H9 (cell line): ENCODE data around the gene POU2F1. TPM values are rescaled to one million over a fixed set of nuclear protein-coding genes. Genes with fewer than 3 reads are reported as not detected.

Source experiments
- DNase-seq: peaks from one replicate; pipeline ENCODE4 v3.0.0-alpha.2; 2017
- H2AFZ ChIP-seq: one replicate; pipeline ENCODE4 v1.6.1; 2013; ENCODE audit warnings: mild to moderate bottlenecking, low read length, control low read depth, moderate library complexity
- H2AK5ac ChIP-seq: 2 replicates; pipeline ENCODE4 v1.6.1; 2013; ENCODE audit warnings: low read length, control low read depth, mixed read lengths; ENCODE audit not compliant: insufficient read length
- H2BK120ac ChIP-seq: one replicate; pipeline ENCODE4 v1.6.1; 2013; ENCODE audit warnings: low read depth, mild to moderate bottlenecking, low read length, control low read depth, inconsistent platforms; ENCODE audit not compliant: poor library complexity, severe bottlenecking
- H2BK12ac ChIP-seq: 2 replicates; pipeline ENCODE4 v1.6.1; 2013; ENCODE audit warnings: low read length, control low read depth, mixed read lengths, low read depth; ENCODE audit not compliant: insufficient read length
- H2BK15ac ChIP-seq: 2 replicates; pipeline ENCODE4 v1.6.1; 2013; ENCODE audit warnings: low read depth, low read length, control low read depth
- H2BK20ac ChIP-seq: one replicate; pipeline ENCODE4 v1.6.1; 2013; ENCODE audit warnings: low read depth, mild to moderate bottlenecking, low read length, control low read depth, inconsistent platforms; ENCODE audit not compliant: poor library complexity, severe bottlenecking
- H2BK5ac ChIP-seq: 2 replicates; pipeline ENCODE4 v1.6.1; 2013; ENCODE audit warnings: low read length, control low read depth, mixed read lengths; ENCODE audit not compliant: insufficient read length
- H3K14ac ChIP-seq: 2 replicates; pipeline ENCODE4 v1.6.1; 2013; ENCODE audit warnings: low read length, control low read depth; ENCODE audit not compliant: insufficient read depth
- H3K18ac ChIP-seq: 2 replicates; pipeline ENCODE4 v1.6.1; 2013; ENCODE audit warnings: low read depth, mild to moderate bottlenecking, mixed read lengths, low read length, control low read depth; ENCODE audit not compliant: insufficient read length
- H3K23ac ChIP-seq: 2 replicates; pipeline ENCODE4 v1.6.1; 2013; ENCODE audit warnings: low read length, control low read depth, mixed read lengths, low read depth; ENCODE audit not compliant: insufficient read length
- H3K23me2 ChIP-seq: 2 replicates; pipeline ENCODE4 v1.6.1; 2013; ENCODE audit warnings: low read depth, mild to moderate bottlenecking, mixed read lengths, low read length, control low read depth; ENCODE audit not compliant: insufficient read length, poor library complexity, severe bottlenecking
- H3K27ac ChIP-seq: 2 replicates; pipeline ENCODE4 v1.5.1; 2013; ENCODE audit warnings: low read length, control low read depth, mixed read lengths, low read depth; ENCODE audit not compliant: insufficient read length
- H3K27me3 ChIP-seq: 2 replicates; pipeline ENCODE4 v1.6.1; 2013; ENCODE audit warnings: low read length, control low read depth, inconsistent platforms; ENCODE audit not compliant: insufficient read depth
- H3K4ac ChIP-seq: 2 replicates; pipeline ENCODE4 v1.6.1; 2013; ENCODE audit warnings: low read depth, mild to moderate bottlenecking, control low read depth, inconsistent platforms, low read length, moderate library complexity
- H3K4me1 ChIP-seq: 2 replicates; pipeline ENCODE4 v1.6.1; 2013; ENCODE audit warnings: low read length, control low read depth, inconsistent platforms; ENCODE audit not compliant: insufficient read depth
- H3K4me2 ChIP-seq: 2 replicates; pipeline ENCODE4 v1.6.1; 2013; ENCODE audit warnings: low read length, control low read depth, mixed read lengths; ENCODE audit not compliant: insufficient read length, insufficient read depth
- H3K56ac ChIP-seq: 2 replicates; pipeline ENCODE4 v1.6.1; 2013; ENCODE audit warnings: low read depth, mild to moderate bottlenecking, mixed read lengths, low read length, control low read depth; ENCODE audit not compliant: insufficient read length
- H3K79me1 ChIP-seq: 2 replicates; pipeline ENCODE4 v1.6.1; 2013; ENCODE audit warnings: low read depth, mild to moderate bottlenecking, moderate library complexity, low read length, control low read depth, inconsistent platforms; ENCODE audit not compliant: insufficient read depth, poor library complexity, severe bottlenecking
- H3K79me2 ChIP-seq: 2 replicates; pipeline ENCODE4 v1.6.1; 2013; ENCODE audit warnings: low read length, control low read depth, inconsistent platforms; ENCODE audit not compliant: insufficient read depth
- H3K9ac ChIP-seq: 2 replicates; pipeline ENCODE4 v1.6.1; 2013; ENCODE audit warnings: low read length, control low read depth, mixed read lengths; ENCODE audit not compliant: insufficient read length; ENCODE audit errors: extremely low read depth
- H3K9me3 ChIP-seq: one replicate; pipeline ENCODE4 v1.6.1; 2013; ENCODE audit warnings: low read depth, low read length, inconsistent platforms; ENCODE audit not compliant: control insufficient read depth
- H3T11ph ChIP-seq: one replicate; pipeline ENCODE4 v1.6.1; 2013; ENCODE audit warnings: mild to moderate bottlenecking, low read length, control low read depth, inconsistent platforms
- H4K20me1 ChIP-seq: one replicate; pipeline ENCODE4 v1.6.1; 2013; ENCODE audit not compliant: control insufficient read depth, insufficient read length, insufficient read depth
- H4K5ac ChIP-seq: 2 replicates; pipeline ENCODE4 v1.6.1; 2013; ENCODE audit warnings: low read depth, mild to moderate bottlenecking, mixed read lengths, low read length, control low read depth; ENCODE audit not compliant: insufficient read length
- H4K8ac ChIP-seq: replicated peaks from 2 replicates; pipeline ENCODE4 v1.6.1; 2013; ENCODE audit warnings: low read length, control low read depth, mixed read lengths, low read depth; ENCODE audit not compliant: insufficient read length
- H4K91ac ChIP-seq: 2 replicates; pipeline ENCODE4 v1.6.1; 2013; ENCODE audit warnings: low read depth, mild to moderate bottlenecking, moderate library complexity, mixed read lengths, low read length, control low read depth; ENCODE audit not compliant: insufficient read length
- H3K27ac Mint-ChIP-seq, 3 experiments: 2 replicates in 2 of 3; 3 replicates in 1 of 3; pipeline ENCODE4 v1.8.0; 2020 to 2021; ENCODE audit warnings: mixed read lengths in 3 of 3, mild to moderate bottlenecking in 1 of 3, moderate library complexity in 1 of 3
- H3K27me3 Mint-ChIP-seq: 2 replicates; pipeline ENCODE4 v1.8.0; 2021; ENCODE audit warnings: low read depth, mild to moderate bottlenecking, moderate library complexity, mixed read lengths
- H3K36me3 Mint-ChIP-seq, 3 experiments: 2 replicates in 2 of 3; 3 replicates in 1 of 3; pipeline ENCODE4 v1.8.0; 2020 to 2021; ENCODE audit warnings: low read depth in 3 of 3, mixed read lengths in 3 of 3; ENCODE audit not compliant: insufficient read depth in 1 of 3
- H3K4me1 Mint-ChIP-seq, 2 experiments: 2 replicates each; pipeline ENCODE4 v1.8.0; 2020; ENCODE audit warnings: mixed read lengths in 2 of 2
- H3K4me3 Mint-ChIP-seq, 2 experiments: 2 replicates in 1 of 2; 3 replicates in 1 of 2; pipeline ENCODE4 v1.8.0; 2020 to 2021; ENCODE audit warnings: mild to moderate bottlenecking in 2 of 2, mixed read lengths in 2 of 2, moderate library complexity in 1 of 2
- H3K9me3 Mint-ChIP-seq, 2 experiments: 2 replicates in 1 of 2; 3 replicates in 1 of 2; pipeline ENCODE4 v1.8.0; 2020; ENCODE audit warnings: mild to moderate bottlenecking in 2 of 2, mixed read lengths in 2 of 2, moderate library complexity in 1 of 2
- CTCF ChIP-seq: fragments of 200-600 bp; sonication (generic); conservative IDR thresholded peaks from 3 replicates; pipeline ENCODE4 v1.8.0; 2021; ENCODE audit warnings: antibody characterized with exemption, mild to moderate bottlenecking
- WGBS: extraction: QIAGEN DNeasy Blood & Tissue Kit; methylation state at CpG from one replicate; pipeline ENCODE4 v1.1.7; 2013; ENCODE audit warnings: missing lambda C conversion rate, low lambda C conversion rate, mixed read lengths; ENCODE audit not compliant: insufficient read length; ENCODE audit errors: extremely low coverage; 5-methylcytosine and 5-hydroxymethylcytosine counted together
- total RNA-seq: library from RNA; stranded (reverse); gene quantifications from 2 replicates; pipeline ENCODE4 v1.2.1, GENCODE V29; 2021

POU2F1 gene
- total RNA-seq, 1 experiment from 2014 or later: 62.5 TPM

- Histone ChIP-seq H3K4me1 (no peaks in the 10 kb centered on the region), H3K56ac (no peak overlapping the region), H3K9ac (no peak overlapping the region), H3K9me3 (no peaks in the 10 kb centered on the region), H4K8ac (no peak overlapping the region), H2BK12ac (no peak overlapping the region), H3K79me1 (peaks cover 9% of the 10 kb centered on the region), H4K91ac (no peak overlapping the region), H2BK20ac (no peak overlapping the region), H2AFZ (no peak overlapping the region), H3K23ac (no peak overlapping the region), H4K20me1 (no peaks in the 10 kb centered on the region), H4K5ac (no peak overlapping the region), H3K4ac (no peak overlapping the region), H3T11ph (no peak overlapping the region), H2BK5ac (no peak overlapping the region), H2BK120ac (no peak overlapping the region), H3K27me3 (no peaks in the 10 kb centered on the region), H3K79me2 (peaks cover 10% of the 10 kb centered on the region; the same call in 1 of the 2 replicates), H3K18ac (no peak overlapping the region), H2AK5ac (no peak overlapping the region), H3K14ac (no peak overlapping the region), H3K27ac (no peak overlapping the region), H2BK15ac (no peak overlapping the region), H3K4me2 (no peak overlapping the region), H3K23me2 (no peaks in the 10 kb centered on the region)
- Mint-ChIP-seq H3K36me3 (peaks cover 0 to 2% (median 1%) of the 10 kb centered on the region in 3 experiments; a peak in 3 of 7 replicates), H3K4me1 (peaks cover 17 to 20% of the 10 kb centered on the region in 2 experiments), H3K4me3 (no peak overlapping the region), H3K27me3 (no peaks in the 10 kb centered on the region), H3K9me3 (no peaks in the 10 kb centered on the region), H3K27ac (no peak overlapping the region)
- no peak for TF ChIP-seq CTCF
- WGBS: no CpG with 5 or more reads among the region's 1 CpG
- no peak for DNase-seq
Observed at GRCh38 chr1:167249702-167250101, 29.0 kb downstream of the POU2F1 start.
